ENCODE results near the gene MCAM. TPM values are rescaled to one million over a fixed set of nuclear protein-coding genes. Genes with fewer than 3 reads are reported as not detected.

Gene MCAM
- total and polyA plus RNA-seq, 10 of the 15 experiments (the other 5 are each of a cell fraction or from before 2014, with no cell fraction given) = 3.1 to 19.7 (median 9.3) TPM

DNA sequence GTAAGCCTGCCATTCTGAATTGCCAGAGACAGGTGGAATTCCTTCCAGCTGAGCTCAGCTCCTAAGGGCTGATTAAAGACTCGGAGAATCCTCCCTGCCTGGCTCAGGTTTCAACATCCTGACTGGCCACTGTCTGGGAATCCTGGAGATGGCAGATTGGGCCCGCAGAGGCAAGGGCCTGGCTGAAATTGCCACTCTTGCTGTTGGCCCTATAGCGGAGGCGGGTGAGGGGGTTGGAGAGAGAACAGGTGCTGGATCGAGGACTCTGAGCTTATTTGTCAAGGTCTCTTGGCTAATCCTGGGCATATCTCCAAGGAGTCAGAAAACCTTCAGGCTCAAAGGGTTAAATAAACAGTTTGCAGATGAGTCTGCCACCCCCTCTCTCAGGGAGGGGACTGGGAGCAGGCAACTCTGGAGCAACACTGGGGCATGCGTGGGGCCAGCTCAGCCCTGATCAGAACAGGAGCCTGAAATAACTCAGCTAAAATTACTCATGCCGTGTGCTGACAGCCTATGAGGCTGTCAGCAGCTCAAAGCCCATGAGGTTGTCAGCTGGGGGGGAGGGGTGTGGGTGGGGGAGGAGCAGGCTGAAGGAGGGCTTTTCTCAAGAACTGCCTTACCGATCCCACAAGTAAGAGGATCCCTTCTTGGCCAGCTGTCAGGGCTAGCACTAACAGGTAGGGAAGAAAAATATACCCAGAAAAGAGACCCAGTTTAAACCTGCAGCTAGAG lies 44.3 kb upstream of the MCAM start:
- no peak overlapping the region for H3K4me3 ChIP-seq
- in situ Hi-C loops (cut with MboI) (no loop called here), intact Hi-C loops (cut with micrococcal nuclease; ENCODE audit: unreplicated experiment) (no loop called here)
- H3K9ac ChIP-seq (ENCODE audit: control insufficient read depth, insufficient read depth, low read length) = no peak overlapping the region
- no TSS peak for BruUV-seq (replicated peaks)
- ATAC-seq (peak; percentile 52), DNase-seq (ENCODE audit: low read depth, low spot score) (no peak), FAIRE-seq (no peak)
- H3K4me1 ChIP-seq (ENCODE audit: control insufficient read depth, insufficient read depth, low read length) = peaks cover 10% of the 10 kb centered on the region
- H3K9me3 ChIP-seq (replicated peaks; ENCODE audit: control insufficient read depth, insufficient read depth, low read length) = no peaks in the 10 kb centered on the region
- no peak overlapping the region for H3K4me2 ChIP-seq (ENCODE audit: control insufficient read depth, insufficient read depth)
- no peaks in the 10 kb centered on the region for H3K36me3 ChIP-seq (ENCODE audit: control insufficient read depth in 2 of 2, insufficient read depth in 2 of 2, low read length in 1 of 2)
- H2AFZ ChIP-seq (ENCODE audit: control insufficient read depth, low read depth, low read length) = no peak overlapping the region
- ChIA-PET RAD21 (ENCODE audit: unreplicated experiment) (interaction anchor here (1.6 to 2.2 kb wide), 4 partner anchors 9 to 113 kb away, joined by 5 to 16 read pairs (median 8); no protein-coding TSS in a partner anchor), CTCF (interaction anchor here (1.0 to 3.0 kb wide), 9 partner anchors 8 to 113 kb away, joined by 3 to 25 read pairs (median 4); no protein-coding TSS in a partner anchor), SMC1A (ENCODE audit: uncharacterized antibody, unreplicated experiment) (interaction anchor here (1.0 to 1.5 kb wide), 3 partner anchors 10 to 114 kb away, joined by 3 to 7 read pairs (median 3); no protein-coding TSS in a partner anchor), POLR2A (interaction anchor here (1.1 to 1.6 kb wide), 2 partner anchors 9 to 22 kb away, joined by 3 read pairs; no protein-coding TSS in a partner anchor)
- peaks cover 4 to 8% of the 10 kb centered on the region in 2 experiments; a peak in 3 of 4 replicates for H3K27me3 ChIP-seq (replicated peaks in 1 of 2; ENCODE audit: control insufficient read depth in 2 of 2, insufficient read depth in 2 of 2, low read length in 1 of 2)
- H3K79me2 ChIP-seq (ENCODE audit: control insufficient read depth, insufficient read depth, low read length) = no peaks in the 10 kb centered on the region
- 27% methylated on average over 8 of the region's 8 CpGs for WGBS (ENCODE audit: insufficient coverage, insufficient replicate concordance, low lambda C conversion rate, missing lambda C conversion rate)
- no peak overlapping the region for H3K27ac ChIP-seq (ENCODE audit: control insufficient read depth, insufficient read depth)
- TF ChIP-seq TARDBP (IDR thresholded peaks at IDR 0.05; ENCODE audit: borderline replicate concordance) = no peak
- TF ChIP-seq FOXK2 (IDR thresholded peaks at IDR 0.05) = no peak
- peak; percentile 74 for TF ChIP-seq MEF2A (IDR thresholded peaks at IDR 0.05; ENCODE audit: insufficient read depth, low read depth, low read length)
- TF ChIP-seq JUNB (IDR thresholded peaks at IDR 0.05) = 0 out of 2 replicates have a peak, but pooled peaks have one; percentile 34
- H4K20me1 ChIP-seq (ENCODE audit: control insufficient read depth, insufficient read depth) = 0 out of 2 replicates have a peak, but pooled peaks cover 2% of the 10 kb centered on the region

All from GM12878 (cell line).